Stimulated activated CD4-positive, alpha-beta T cell treated with anti-CD3 and anti-CD28 coated beads, Interleukin-4, amount 100 ng/mL, for 48 hours (primary cell): ENCODE data around the gene TMEM38B.
"Not testable (repeated sequence)": the region's sequence is repeated elsewhere in the genome, so short reads cannot be mapped to it uniquely, and the experiment has no call there.

Source experiments
- DNase-seq, 2 donors: peaks; one replicate each; pipeline ENCODE4 v3.0.0-alpha.2; 2020; ENCODE audit warnings: low read depth in 2 of 2

TMEM38B gene

GRCh38 chr9:105681724-105682123 lies 12.6 kb upstream of the TMEM38B start:
- DNase-seq = no peak

DNA sequence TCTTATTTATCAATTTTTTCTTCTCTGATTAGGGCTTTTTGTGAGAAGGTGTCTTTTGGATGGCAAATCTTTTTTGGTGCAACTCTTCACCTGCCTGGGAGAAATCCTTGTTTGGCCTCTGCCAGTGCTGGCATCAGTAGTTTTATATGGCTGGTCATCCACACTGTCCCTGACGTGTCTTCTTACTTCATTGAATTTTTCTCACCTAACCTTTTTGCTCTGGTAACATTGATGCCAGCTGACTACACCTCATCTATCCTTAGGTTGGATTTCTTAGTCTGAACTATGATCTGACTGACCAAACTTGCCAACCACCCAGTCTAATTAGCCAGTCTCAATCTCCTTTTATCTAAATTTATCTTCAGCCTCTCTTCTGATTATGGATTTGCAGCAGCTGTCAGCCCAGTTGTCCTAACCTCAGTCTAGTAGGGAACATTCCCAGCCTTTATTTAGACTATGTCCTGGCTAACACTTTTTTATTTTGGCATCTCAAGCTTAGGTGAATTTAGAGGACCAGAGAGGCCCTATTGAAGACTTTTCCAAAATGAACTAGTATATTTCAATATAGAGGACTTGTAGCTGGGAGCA lies 10.6 kb upstream of the TMEM38B start:
- DNase-seq = no peak

GRCh38 chr9:105686936-105687335 lies 7.4 kb upstream of the TMEM38B start:
- no peak for DNase-seq

DNA sequence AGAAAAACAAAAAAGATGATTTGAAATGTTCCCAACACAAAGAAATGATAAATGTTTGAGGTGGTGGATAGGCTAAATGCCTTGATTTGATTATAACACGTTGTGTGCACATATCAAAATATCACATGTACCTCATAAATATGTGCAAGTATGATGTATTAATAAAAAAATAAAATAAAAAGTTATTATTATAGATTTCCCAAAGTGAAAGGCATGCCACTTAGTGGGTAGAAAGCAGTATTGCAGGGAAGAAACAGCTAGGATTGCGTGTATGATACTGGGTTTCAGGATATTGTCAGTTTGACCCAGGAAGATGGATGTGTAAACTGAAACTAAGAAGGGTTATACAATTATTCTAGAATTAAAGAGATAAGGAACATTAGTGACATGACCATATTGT lies 3.6 kb upstream of the TMEM38B start:
- no peak for DNase-seq

DNA sequence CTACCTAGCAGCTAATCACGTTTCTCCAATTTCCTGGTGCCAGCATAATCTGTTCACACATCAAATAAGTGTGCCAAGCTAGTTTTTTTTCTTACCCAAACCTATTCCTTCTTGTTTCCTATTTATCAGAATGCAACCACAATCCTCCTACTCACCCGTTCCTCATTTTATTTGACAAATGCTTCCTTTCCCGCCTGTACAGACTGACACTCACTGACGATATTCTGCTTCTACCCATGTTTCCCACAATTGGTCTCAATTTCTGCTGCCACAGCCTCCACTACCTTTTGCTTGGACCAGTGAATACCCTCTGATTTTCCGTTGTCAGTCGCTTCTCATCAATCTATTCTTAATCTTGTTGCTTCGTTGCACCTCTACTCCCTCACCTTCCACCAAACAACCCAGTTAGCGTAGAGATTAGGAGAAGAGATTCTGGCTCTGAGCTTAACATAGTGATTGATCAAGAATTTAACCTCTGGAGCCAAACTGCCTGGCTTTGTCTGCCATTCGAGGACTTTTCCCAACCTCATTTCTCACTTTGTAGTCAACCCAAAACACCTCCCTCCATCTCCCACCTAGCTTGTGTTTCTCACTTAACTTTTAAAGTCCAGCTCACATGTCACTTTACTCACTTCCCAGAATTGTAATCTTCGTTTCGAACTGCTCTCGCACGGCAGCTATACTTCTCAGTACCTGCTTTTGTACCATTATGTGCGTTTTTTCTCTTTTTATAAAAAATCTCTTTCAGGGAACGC lies 729 bp upstream of the TMEM38B start:
- DNase-seq = no peak

GRCh38 chr9:105694848-105695581 lies 674 bp downstream of the TMEM38B start:
- peak; percentile 27 to 37 for DNase-seq

DNA sequence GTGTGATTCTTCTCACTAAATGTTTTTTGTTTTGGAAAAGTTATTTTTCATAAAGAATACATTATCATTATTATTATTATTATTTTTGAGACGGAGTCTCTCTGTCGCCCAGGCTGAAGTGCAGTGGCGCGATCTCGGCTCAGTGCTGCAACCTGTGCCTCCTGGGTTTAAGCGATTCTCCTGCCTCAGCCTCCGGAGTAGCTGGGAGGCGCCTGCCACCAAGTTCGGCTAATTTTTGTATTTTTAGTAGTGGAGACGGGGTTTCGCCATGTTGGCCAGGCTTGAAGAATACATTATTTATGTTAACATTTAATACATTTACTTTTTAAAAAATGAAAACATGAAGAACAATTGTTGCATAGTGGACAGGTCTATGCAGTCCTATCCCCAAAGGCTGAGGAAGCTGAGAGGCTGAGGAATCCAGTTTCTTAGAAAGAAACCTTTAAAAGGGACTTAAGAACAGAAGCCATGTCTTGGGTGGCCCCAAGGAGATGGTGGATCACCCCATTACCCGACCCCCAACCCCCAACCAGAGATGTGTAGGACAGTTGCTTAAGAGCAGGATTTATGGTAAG lies 2.0 kb downstream of the TMEM38B start:
- DNase-seq = no peak

GRCh38 chr9:105697871-105698270 lies 3.5 kb downstream of the TMEM38B start:
- no peak for DNase-seq

DNA sequence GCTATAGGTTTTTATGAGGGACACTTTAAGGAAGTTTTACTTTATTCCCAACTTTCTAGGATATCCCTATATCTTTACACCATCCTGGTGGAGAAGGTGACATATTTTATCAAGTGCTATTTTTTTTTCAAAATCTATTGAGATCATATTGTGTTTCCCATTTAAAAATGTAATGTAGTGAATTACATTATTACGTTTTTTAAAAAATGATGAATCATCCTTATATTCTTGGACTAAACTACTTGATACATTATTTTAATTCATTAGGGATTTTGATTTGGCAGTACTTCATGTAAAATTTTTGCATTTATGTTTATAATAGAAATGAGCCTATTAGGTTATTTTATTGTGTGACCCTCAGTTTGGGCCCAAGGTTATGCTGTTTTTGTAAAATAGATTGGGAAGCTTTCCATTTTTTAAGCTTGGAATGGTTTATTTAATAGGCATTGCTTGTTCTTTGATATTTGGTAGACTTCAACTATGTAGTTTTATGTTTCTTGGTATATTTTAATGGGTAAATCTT lies 4.1 kb downstream of the TMEM38B start:
- no peak for DNase-seq

DNA sequence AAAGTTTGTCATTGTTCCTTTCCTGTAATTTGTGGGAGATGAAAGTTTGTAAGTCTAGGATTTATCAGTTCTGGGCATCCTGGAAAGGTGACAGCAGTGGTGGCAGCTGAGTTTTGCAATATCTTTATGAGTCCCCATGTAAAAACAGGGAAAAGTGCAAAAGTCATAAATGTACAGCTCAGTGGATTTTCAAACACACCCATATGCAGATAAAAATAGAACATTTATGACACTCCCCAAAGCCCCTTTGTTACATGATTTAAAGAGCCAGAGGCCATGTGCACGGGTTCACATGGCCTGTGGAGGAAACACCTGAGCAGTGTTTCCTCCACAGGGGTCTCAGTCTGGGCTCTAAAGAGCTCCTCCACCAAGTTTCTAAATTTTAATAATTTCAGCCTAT lies 6.3 kb downstream of the TMEM38B start:
- no peak for DNase-seq

DNA sequence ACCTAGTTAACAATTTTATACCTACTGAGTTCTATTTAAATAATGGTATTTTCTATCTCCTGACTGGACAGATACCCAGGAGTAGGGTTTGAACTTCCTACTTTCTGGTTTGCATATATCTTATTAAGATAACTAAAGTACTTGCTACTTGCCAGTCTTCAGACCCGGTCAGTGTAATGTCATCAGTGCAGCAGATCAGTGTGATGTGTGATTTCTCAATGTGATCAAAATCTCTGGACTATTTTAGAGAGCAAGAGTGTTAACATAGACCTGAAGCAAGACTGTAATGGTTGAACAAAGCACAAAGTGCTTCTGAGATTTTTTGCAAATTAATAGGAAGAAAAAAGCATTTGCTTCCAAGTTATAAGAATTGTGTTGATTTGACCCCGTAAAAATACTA lies 6.8 kb downstream of the TMEM38B start:
- no peak for DNase-seq

- DNase-seq = no peak
Measured at GRCh38 chr9:105702207-105702606, 7.9 kb downstream of the TMEM38B start.

- not testable (repeated sequence) for DNase-seq
Measured at GRCh38 chr9:105703638-105704037, 9.3 kb downstream of the TMEM38B start.

DNA sequence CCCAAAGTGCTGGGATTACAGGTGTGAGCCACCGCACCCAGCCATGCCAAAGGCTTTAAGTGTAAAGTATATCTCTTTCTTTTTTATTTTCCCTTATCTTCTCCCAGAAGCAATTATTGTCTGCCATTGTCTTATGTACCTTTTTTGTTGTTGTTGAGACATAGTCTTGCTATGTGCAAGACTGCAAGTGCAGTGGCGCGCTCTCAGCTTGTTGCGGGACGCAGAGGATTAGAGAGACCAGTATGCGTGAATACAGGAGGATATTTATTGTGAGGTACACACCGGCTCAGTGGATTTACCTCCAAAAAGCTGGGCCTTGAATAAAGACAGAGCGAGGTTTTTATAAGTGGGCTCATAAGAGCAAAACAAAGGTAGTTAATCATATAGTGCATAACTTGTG lies 11.8 kb downstream of the TMEM38B start:
- no peak for DNase-seq

- no peak for DNase-seq
Measured at GRCh38 chr9:105708405-105708804, 14.1 kb downstream of the TMEM38B start.

- no peak for DNase-seq
Measured at GRCh38 chr9:105710638-105711037, 16.3 kb downstream of the TMEM38B start.

- no peak for DNase-seq
Measured at GRCh38 chr9:105711867-105712266, 17.5 kb downstream of the TMEM38B start.

DNA sequence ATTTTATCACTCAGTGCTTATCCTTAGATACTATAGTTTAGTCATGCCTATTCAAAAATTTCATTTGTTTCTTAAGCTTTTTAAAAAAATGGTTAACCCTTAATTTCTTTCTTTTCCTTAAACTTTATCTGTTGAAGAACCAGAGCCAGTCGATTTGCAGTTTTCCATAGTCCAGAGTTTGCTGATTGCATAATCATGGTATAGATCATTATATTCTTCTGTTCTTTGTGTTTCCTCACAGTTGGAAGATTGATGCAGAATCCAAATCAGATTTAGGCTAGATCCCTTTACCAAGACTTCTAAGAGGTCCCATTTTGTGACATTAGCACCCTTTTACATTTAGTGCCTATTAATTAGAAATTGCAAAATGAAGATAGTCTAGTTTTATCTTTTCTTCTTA lies 18.0 kb downstream of the TMEM38B start:
- no peak for DNase-seq

- DNase-seq = no peak
Measured at GRCh38 chr9:105712773-105713172, 18.4 kb downstream of the TMEM38B start.

GRCh38 chr9:105713260-105714019 lies 19.1 kb downstream of the TMEM38B start:
- no peak for DNase-seq

DNA sequence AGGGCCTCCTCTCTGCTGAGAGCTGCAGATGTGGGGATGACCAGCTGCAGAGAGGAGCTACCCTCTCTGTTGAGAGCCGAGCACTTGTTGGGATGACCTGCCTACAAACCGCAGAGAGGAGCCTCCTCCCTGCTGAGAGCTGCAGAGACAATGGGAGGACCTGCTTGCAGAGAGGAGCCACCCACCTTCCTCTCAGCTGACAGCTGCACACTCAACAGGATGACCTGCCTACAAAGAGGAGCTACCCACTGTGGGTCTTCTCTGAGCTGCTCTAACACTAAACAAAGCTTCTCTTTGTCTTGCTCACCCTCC lies 19.6 kb downstream of the TMEM38B start:
- DNase-seq = no peak

DNA sequence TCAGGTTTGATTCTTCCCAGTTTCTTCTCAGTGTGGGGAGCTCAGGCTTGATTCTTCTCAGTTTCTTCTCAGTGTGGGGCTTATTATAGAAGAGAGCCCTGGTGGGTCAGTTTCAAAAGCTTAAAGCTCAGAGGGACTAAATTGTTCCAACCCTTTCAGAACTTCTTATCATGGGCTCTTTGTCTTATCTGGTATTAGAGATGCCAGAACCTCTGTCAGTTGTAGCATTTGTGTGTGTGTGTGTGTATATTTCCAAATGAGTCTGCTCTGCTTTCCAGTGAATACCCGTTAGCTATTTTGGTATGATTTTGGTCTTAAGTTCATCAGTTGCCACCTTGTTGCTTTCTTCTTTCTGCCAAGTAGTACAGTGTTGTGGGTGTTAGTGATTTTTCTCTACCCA lies 21.8 kb downstream of the TMEM38B start:
- DNase-seq = no peak
